HG02981 (cell line): ENCODE measurements around the gene GAREM1.

Experiments
- ATAC-seq: cut with Tn5 transposase; IDR thresholded peaks from one replicate; pipeline ENCODE4 v1.9.1; 2021; ENCODE audit warnings: mild to moderate bottlenecking, moderate library complexity; ENCODE audit not compliant: unreplicated experiment

The GAREM1 gene

DNA sequence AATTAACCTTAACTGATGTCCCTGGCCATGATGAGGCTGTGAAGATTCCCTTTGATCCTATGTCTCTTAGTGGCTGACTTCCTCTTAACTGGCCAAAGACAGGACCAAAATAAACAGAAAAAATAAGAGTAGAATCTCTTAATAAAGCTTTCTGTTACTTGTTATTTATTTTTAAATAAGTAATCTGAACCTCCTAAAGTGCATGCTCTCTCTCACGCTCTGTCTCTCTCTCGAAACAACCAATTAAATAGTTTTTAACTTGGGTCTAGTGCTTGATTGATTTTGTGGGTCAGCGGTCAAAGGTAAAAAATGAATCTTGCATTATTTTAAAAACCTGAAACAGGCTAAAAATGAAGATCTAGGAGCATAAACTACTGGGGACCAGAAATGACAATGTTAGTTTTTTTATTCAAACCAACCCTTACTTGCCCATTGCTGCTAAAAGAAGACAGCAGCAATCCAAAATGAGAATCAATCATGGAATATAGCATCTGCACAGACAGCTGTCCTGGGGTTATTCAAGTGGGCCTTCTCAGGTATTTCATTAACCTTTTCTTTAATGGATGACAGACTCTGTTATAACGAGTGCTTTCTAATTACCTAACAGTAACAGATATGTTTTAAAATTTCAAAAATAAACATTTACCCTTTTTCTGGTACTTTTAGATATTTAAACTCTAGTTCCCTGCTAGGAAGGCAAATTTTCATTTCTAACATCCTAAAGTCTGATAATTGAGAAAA, 11.2 kb downstream of the GAREM1 start:
- ATAC-seq = no peak

DNA sequence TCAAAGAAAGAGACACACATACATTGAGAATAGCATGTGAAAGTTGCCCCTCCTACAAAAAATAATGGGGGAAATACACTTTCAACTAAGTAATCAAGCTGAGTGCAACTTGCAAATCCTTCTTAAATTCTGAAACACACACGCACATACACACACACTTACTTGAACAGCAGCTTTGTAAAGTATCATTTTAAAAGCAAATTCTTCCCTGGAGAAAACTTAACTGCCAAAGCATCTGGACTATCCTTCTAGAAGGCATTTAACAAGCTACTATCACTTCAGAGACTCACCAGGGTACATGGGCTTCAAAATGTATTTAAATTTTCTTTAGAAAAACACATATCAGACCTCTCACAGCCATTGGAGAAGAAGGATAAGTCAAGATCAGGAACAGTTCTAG, 15.3 kb downstream of the GAREM1 start:
- ATAC-seq = no peak

DNA sequence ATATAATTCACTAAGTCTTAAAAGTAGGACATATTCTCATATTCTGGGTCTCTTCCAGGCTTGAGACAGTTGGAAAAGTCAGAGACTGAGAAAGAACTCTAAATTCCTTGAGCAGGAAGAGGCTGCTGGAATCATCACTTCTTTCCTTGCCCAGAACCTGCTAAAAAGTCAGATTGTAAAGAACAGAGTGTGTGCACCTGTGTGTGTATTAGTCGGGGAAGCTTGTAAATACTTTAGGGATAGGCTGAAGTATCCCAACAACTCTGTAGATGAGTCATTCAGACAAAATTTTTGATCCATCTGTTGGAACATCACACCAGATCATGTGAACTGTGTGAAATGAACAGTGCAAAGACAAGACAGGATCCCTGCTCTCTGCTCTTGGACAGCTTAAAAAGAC, 16.1 kb downstream of the GAREM1 start:
- no peak for ATAC-seq

DNA sequence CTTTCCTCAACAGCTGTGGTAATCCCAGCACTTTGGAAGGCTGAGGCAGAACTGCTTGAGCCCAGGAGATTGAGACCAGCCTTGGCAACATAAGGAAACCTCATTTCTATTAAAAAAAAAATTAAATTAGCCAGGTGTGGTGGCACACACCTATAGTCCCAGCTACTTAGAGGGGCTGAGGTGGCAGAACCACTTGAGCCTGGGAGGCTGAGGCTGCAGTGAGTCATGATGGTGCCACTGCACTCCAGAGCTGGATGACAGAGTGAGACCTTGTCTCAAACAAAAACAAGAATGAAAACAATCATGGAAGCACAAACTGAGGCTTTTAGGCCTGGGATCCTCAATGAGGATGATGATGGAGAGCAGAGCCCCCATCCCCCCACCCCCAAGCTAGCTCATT, 19.8 kb downstream of the GAREM1 start:
- no peak for ATAC-seq

DNA sequence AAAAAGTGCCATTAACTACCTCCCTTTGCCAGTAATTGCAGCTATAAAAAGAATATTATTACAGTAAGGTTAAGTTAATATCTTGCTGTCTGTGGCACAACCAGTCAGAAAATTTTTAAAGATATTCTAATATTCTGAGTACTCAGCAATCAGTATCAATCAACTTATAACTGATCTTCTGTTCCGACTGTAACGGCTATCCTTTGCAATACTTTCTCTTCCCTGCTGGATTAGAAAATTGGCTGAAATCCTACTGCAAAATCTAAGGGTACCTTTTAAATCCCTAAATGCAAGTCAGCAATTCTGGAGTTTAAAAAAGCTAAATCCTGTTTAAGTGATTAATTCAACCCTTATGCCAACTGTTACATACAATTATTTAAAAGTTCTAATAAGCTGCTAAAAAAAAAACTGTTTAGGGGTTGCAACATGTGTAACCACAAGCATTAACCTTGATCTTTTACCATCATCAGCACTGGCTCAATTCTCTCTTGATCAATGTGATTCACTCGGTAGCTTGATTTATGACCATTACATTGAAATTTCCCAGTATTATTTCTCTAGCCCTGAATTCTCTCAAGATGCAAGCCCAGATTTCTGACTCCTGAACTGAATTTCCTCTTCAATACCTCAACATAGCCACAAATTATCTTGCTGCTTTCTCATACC, 20.5 kb downstream of the GAREM1 start:
- no peak for ATAC-seq

DNA sequence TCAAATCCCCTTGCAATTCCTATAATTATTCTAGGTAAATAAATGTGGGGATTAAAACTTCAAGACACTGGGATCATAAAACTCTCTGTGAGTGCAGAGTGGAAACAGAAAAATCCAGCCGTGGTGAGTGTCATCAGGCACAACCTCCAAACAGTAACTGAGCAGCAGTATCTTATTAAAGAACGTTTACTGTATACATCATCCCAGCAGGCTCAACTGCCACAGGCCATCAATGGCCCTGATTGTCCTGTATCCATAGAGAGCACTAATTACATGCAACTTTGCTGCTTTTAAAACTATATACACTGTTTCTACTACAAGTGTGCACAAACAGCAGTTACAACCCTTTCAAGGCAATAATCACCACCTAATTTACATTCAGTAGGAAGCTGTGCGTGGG, 23.9 kb downstream of the GAREM1 start:
- ATAC-seq = no peak

DNA sequence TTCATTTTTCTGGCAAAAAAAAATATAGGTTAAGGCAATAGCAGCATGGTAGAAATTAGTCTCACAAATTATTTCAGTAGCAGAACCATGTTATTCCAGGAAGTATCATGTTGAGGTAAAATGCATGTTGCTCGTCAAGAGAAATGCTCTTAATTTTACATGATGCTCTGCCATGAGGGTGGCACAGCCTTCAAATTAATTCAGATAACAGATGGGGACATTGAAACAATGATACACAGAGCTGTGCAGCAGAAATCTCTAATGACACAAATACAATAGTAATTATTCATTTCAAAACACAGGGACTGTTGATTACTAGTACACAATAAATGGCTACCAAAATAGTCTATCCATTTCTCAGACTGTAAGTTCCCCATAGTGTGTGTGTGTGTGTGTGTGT, 24.8 kb downstream of the GAREM1 start:
- ATAC-seq = no peak

DNA sequence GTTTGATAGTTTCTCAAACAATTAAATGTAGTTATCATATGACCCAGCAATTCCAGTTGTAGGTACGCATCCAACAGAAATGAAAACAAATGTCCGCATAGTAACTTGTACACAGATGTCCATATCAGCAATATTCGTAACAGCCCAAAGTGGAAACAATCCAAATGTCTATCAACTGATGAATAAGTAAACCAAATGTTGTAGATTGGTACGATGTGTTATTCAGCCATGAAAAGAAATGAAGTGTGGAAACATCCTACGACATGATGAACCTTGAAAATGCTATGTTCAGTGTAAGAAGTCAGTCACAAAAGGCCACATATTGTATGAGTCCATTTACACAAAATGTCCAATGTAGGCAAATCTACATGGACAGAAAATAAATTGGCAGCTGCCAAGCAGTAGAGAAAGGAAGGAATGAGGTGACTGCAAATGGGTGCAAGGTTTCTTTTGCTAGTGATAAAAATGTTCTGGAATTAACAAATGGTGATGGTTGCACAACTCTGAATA, 26.9 kb downstream of the GAREM1 start:
- ATAC-seq = no peak

DNA sequence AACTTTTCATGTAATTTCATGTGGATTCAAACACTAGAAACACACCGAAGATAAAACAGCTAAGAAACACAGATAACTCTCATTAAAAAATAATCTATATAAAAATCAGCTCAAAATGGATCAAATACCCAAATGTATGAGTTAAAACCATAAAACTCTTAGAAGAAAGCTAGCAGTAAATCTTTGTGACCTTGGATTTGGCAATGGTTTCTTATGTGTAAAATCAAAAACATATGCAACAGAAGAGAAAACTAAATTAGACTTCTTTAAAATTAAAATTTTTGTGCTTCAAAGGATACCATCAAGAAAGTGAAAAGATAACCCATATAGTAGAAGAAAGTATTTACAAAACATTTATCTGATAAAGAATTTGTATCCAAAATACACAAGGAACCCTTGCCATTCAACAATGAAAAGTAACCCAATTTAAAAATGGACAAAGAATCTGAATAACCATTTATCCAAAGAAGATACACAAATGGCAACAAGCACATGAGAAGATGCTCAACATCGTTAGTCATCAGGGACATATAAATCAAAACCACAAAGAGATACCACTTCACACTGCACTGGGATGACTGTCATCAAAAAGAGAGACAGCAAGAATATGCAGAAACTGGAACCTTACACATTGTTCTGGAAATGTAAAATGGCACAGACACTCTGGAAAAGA, 27.5 kb downstream of the GAREM1 start:
- no peak for ATAC-seq

DNA sequence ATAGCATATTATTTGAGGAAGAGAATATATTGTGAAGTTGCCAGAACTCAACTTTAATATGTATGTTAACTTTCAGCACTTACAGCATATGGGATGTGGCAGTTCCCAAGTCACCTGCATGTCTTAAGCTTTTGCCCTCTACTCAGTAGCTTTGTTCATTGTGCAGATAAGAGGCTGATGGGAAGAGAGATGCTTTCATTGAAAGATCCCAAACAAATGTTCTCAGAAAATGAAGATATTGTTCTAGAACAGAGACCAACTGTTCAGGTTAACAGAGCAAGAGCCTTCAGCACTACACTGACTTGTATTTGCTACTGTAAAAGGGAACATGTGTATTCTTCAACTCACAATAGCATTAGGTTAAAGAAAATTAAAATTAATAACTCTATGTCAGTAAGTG, 28.1 kb downstream of the GAREM1 start:
- ATAC-seq = no peak

DNA sequence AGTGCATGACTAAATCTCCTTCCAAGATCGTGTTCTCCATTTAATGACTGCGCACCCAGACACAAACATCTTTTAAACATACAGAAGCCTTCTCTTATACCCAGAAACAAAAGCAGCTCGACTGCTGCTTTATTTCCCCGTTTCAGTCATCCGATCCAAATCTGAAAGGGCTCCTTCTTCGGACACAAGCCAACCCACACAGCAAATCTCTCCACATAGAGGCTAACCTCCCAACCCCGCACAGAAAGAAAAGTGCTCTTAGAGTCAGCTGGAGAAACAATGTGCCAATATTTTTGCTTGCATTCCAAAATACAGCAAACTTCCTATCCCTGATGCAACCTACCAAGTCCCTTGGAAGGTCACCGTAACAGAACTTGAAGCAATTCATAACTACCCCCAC, 29.1 kb downstream of the GAREM1 start:
- no peak for ATAC-seq

DNA sequence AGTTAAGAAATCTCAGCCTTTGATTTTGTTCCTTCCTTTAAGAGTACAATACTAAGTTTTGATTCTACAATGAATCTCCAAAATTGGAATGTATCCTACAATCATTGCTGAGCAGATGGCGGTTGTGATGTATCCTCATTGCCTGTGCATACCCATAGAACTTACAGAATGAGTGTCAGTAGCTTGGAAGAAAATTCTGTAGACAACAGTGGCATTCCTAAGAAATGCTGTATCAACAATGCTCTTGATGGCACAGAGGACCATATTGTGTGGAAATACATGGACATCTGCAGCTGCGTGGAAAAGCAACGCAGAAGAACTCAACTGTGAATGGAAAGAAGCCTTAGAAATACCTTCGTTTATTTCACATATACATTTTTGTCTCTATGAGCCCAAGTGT, 30.2 kb downstream of the GAREM1 start:
- ATAC-seq = no peak

DNA sequence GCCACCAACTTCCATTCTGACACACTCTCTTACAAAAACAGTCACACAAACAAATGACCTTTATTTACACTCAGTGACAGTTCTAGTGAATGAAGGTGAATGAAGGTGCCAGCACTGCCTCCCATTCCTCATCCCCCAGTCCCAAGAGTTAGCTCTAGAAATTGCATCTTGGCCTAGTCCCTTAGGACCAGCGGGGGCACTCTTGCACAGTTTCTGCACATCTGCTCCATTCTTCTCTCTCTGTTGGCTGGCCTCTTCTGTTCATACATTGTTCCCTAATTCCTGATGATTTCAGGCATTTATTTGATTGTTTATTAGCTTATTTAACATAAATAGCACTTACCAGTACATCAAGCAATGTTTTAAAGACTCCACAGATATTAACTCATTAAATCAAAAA, 30.9 kb downstream of the GAREM1 start:
- ATAC-seq = no peak

DNA sequence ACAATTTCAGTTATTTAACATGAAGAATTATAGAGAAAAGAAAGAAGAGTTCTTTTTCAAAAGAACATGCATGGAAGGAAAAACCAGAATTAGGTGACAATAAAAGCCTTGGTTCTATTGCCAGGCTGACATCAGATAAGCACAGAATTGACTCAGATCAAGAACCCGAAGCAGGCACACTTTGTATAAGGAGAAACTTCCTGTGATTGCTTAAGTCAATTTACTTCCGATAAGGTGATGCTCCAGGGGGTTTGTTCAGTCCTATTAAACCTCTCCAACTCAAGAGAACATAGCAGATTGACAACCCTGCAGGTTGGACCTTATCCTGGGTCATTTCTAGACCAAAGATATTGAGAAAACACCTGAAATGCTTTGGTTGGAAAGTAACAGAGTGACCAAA, 31.4 kb downstream of the GAREM1 start:
- ATAC-seq = no peak

DNA sequence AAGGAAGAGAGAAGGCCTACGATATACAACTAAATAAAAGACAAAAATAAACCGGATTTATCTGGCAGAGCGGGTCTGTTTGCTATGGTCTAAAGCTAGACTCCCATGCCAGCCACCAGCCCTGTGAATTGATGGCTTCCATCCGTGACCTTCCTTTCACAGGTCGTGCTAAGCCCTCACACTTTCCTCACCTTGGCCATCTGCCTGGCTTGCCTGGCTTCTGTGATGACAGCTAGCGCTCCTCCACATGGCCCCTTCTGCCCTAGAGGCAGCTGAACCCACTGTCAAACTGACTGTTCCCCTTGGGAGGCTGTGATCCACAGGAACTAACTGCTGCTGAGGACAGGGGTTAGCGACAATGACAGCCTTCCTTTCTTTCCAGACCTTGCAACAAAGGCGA, 32.5 kb downstream of the GAREM1 start:
- no peak for ATAC-seq

DNA sequence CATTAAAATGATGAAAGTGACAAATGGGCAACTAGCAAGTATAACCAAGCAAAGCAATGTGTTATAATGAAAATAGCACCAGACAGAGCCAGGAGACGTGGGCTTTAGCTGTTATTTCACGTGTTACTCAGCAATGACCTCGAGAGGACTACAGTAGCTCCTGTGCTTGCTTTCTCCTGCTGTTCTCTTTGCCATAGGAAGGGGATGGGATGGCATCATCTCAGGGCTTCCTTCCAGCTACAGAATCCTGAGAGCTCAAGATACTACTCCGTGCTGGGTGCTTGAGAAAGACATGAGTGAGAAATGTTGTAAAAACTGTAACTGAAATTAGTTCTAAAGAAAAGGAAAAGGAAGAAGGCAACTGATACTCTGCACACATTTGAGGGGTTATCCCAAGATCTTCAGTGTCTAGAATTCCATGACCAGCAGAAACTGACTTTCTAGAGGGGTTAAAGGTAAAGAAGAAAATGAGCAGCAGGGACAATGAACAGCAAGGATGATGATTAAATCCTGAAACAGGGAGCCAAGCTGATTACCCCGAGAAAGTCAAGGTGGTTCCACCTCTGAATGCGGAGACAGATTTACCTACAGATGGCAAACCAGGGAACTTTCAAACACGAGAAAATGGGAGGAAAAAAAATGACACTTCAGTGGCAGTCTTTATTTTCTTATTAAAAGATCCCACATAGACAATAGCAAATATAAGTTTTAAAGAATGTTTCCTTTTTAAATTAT, 33.4 kb downstream of the GAREM1 start:
- ATAC-seq = no peak

DNA sequence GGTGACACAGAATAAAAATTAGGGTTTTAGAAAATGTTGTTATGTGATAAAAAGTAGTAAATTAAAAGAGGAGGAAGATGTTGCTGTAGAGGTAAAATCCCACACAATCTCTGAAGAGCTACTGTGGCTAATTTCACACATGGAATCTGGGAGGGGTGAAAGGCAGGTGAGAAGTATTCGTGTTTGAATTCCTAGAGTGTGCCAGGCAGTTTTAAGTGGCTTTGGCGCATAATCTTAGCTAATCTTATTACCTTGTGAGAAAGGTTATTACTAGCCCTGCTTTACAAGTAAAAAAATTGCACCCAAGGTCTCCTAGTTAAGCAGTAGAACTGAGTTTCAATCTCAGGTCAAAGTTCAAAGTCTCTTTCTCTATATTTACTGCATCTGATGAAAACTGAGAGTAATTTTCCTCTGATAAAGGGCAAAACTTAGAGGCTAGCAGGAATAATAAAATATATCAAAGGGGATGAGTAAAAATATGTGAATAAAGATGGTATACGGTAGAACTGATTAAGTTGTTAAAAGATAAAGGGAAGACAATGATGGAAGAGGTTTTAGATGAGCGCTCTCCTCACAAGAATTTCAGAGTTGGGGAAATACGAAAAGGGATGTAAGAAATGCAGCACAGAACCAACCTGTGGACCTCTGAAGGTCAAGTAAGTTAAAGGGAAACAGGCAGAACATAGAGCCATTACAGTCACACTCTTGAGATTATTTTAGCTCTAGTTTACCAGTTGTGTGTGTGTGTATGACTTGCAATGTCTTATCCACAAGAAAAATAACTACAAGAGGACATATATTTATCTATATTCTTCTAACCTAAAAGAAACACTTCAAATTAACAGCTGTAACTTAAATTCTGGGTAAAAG, 34.8 kb downstream of the GAREM1 start:
- no peak for ATAC-seq

DNA sequence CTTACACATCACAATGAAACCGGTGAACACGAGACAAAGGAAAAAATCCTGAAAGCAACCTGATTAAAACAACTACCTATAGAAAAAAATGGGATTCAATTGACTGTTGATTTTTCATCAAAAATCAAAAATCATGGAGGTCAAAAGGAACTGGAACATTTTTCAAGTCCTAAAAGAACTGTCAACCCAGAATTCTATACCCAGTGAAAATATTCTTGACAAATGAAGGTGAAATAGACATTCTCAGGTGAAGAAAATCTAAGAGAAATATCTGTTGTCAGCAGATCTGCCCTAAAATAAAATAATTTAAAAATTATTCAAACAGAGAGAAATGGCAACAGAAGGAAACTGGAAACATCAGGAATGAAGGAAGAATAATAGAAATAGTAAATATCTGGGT, 38.9 kb downstream of the GAREM1 start:
- no peak for ATAC-seq

DNA sequence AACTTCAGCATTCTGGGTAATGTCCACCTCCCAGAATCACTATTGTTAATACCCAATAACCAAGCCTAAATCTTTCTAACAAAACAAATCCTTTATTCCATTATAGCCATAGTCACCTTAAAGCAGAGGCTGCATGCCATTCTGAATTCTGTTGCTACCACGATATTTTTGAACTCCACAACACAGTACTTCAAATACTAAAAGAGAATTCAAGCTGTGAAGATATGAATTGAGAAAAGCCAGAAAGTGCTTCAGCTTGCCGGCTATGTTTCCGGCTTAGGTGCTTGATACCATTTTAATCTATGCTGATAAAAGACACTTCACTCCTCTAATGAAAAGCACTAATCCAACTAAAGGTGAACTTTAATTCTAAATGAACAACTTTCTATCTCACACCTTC, 41.3 kb downstream of the GAREM1 start:
- no peak for ATAC-seq

DNA sequence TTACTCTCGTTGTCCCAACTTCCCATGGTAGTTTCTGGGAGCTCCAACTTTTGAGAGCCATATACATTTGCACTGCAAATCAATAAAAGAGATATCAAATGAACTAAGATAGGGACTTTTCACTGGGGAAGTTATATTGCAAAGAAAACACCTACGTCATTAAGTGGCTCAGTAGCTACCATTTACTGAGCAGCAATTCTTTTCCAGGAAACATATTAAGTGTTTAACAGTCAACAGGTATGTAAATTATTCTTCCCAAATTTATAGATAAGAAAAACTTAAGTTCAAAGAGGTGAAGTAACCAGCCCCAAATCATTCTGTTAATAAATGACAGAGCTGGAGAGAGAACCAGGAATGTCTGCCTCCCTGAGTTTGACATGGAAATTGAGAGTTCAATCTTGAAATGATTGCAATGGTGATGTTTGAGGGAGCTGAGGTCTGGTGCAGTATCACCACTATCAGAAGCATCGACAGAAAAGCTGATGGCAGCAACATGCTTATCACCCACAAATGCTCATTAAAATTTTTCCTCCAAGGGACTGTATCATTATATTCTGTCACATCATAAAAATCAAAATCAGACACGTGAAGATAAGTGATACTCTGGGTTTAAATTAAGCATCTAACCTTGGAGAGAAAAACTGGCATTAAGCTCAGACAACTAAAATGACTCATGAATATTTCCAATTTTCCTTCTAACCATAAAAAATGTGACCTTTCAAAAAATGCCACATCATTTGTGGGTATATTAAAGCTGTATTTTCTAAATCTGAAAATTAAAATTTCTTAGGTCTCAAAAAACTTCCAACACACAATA, 43.4 kb downstream of the GAREM1 start:
- no peak for ATAC-seq
